Esophagus squamous epithelium (tissue), 5 donors: ENCODE results near the gene PADI4. TPM values are rescaled to one million over a fixed set of nuclear protein-coding genes. Genes with fewer than 3 reads are reported as not detected.
A peak's percentile ranks its signal among the peaks of the same experiment; 100 is the strongest.

Experiments
- DNase-seq: peaks from one replicate; lab custom pipeline; 2025; lab: John Stamatoyannopoulos, UW
- H3K27ac ChIP-seq, 4 donors: fragments of 200-600 bp; sonication (generic); one replicate each; pipeline ENCODE4 v1.5.1; 2016 to 2019; ENCODE audit warnings: mild to moderate bottlenecking in 1 of 4
- H3K27me3 ChIP-seq, 4 donors: fragments of 200-600 bp; sonication (generic); 1 replicate in 3 of 4; 2 replicates in 1 of 4; pipeline versions ENCODE4 v1.5.1 to v1.6.0; 2017 to 2021; ENCODE audit warnings: antibody characterized with exemption in 1 of 4
- H3K36me3 ChIP-seq, 3 donors: fragments of 200-600 bp; sonication (generic); one replicate each; pipeline ENCODE4 v1.5.1; 2016 to 2019
- H3K4me1 ChIP-seq, 3 donors: fragments of 200-600 bp; sonication (generic); one replicate each; pipeline ENCODE4 v1.5.1; 2017 to 2019
- H3K4me3 ChIP-seq, 4 donors: fragments of 200-600 bp; sonication (generic); 1 replicate in 3 of 4; 2 replicates in 1 of 4; pipeline ENCODE4 v1.5.1; 2016 to 2019; ENCODE audit warnings: mild to moderate bottlenecking in 2 of 4, moderate library complexity in 1 of 4
- H3K9me3 ChIP-seq, 3 donors: fragments of 200-600 bp; sonication (generic); one replicate each; pipeline ENCODE4 v1.5.1; 2016 to 2019
- POLR2A ChIP-seq, 4 donors: fragments of 450-650 bp; IDR thresholded peaks; one replicate each; pipeline ENCODE4 v1.6.1; 2017; ENCODE audit warnings: antibody characterized with exemption in 4 of 4, mild to moderate bottlenecking in 4 of 4, moderate library complexity in 3 of 4
- WGBS, 2 donors: methylation state at CpG; one replicate each; pipeline ENCODE4 v1.1.5; 2018; 5-methylcytosine and 5-hydroxymethylcytosine counted together
- intact Hi-C: fragments of 100-400 bp; cut with DNase I; formaldehyde crosslinking; loops from one replicate; pipeline ENCODE4 v1.15.0; 2022
- total RNA-seq, 4 donors: library from RNA; depleted of rRNA; stranded (reverse); fragments of >200 nt; gene quantifications; one replicate each; pipeline ENCODE4 v1.1.0, GENCODE V29; 2016
- TF ChIP-seq, protein P1 (sequence below), 6 experiments: fragments of 450-650 bp in 4 of 6; fragments of 200-600 bp in 2 of 6; sonication (generic) in 2 of 6; IDR thresholded peaks; one replicate each; pipeline ENCODE4 v1.5.1; 2016 to 2019; ENCODE audit warnings: antibody characterized with exemption in 6 of 6, mild to moderate bottlenecking in 4 of 6, moderate library complexity in 4 of 6
- donor health status: DM: yes; HTN: yes; CAD: no.

Gene PADI4
- total RNA-seq, 4 donors from 2014 or later, result not detected

GRCh38 chr1:17287130-17287776 is 20.7 kb upstream of the PADI4 start:
- H3K4me1 ChIP-seq, result peaks cover 12 to 55% (median 16%) of the 10 kb centered on the region in 3 donors
- H3K4me3 ChIP-seq, result no peak overlapping the region
- no peaks in the 10 kb centered on the region for H3K9me3 ChIP-seq
- no peaks in the 10 kb centered on the region for H3K36me3 ChIP-seq
- DNase-seq, result no peak
- peak overlapping the region in 2 of 4 donors; percentile 1 to 4 for H3K27ac ChIP-seq
- 47 to 69% methylated on average over 3 to 4 of the region's 5 CpGs for WGBS, 2 donors
- H3K27me3 ChIP-seq, result peaks cover 0 to 83% (median 0%) of the 10 kb centered on the region in 4 donors
- intact Hi-C loops, result no loop called here
- TF ChIP-seq POLR2A (IDR thresholded peaks at IDR 0.05), result no peak
- TF ChIP-seq, protein P1, sequence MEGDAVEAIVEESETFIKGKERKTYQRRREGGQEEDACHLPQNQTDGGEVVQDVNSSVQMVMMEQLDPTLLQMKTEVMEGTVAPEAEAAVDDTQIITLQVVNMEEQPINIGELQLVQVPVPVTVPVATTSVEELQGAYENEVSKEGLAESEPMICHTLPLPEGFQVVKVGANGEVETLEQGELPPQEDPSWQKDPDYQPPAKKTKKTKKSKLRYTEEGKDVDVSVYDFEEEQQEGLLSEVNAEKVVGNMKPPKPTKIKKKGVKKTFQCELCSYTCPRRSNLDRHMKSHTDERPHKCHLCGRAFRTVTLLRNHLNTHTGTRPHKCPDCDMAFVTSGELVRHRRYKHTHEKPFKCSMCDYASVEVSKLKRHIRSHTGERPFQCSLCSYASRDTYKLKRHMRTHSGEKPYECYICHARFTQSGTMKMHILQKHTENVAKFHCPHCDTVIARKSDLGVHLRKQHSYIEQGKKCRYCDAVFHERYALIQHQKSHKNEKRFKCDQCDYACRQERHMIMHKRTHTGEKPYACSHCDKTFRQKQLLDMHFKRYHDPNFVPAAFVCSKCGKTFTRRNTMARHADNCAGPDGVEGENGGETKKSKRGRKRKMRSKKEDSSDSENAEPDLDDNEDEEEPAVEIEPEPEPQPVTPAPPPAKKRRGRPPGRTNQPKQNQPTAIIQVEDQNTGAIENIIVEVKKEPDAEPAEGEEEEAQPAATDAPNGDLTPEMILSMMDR (IDR thresholded peaks at IDR 0.05), result no peak

GRCh38 chr1:17289721-17290120 is 18.3 kb upstream of the PADI4 start:
- no peak for DNase-seq
- peaks cover 0 to 61% (median 0%) of the 10 kb centered on the region in 4 donors for H3K27me3 ChIP-seq
- H3K9me3 ChIP-seq, result no peaks in the 10 kb centered on the region
- H3K36me3 ChIP-seq, result no peaks in the 10 kb centered on the region
- TF ChIP-seq, protein P1 (IDR thresholded peaks at IDR 0.05), result no peak
- no peak for TF ChIP-seq POLR2A (IDR thresholded peaks at IDR 0.05)
- 15 to 30% methylated on average over 2 of the region's 2 CpGs for WGBS, 2 donors
- intact Hi-C loops, result no loop called here
- peaks cover 12 to 63% (median 16%) of the 10 kb centered on the region in 3 donors for H3K4me1 ChIP-seq
- H3K4me3 ChIP-seq, result no peak overlapping the region
- H3K27ac ChIP-seq, result peak overlapping the region; percentile 44 to 85 (median 78)

GRCh38 chr1:17290553-17290952 is 17.4 kb upstream of the PADI4 start:
- Histone ChIP-seq H3K9me3 (no peaks in the 10 kb centered on the region), H3K27ac (peak overlapping the region in 1 of 4 donors; percentile 85), H3K27me3 (peaks cover 0 to 52% (median 0%) of the 10 kb centered on the region in 4 donors), H3K4me3 (no peak overlapping the region), H3K4me1 (peaks cover 12 to 63% (median 16%) of the 10 kb centered on the region in 3 donors), H3K36me3 (no peaks in the 10 kb centered on the region)
- no peak for DNase-seq
- 75 to 83% methylated on average over 3 of the region's 3 CpGs for WGBS, 2 donors
- TF ChIP-seq POLR2A (IDR thresholded peaks at IDR 0.05), result no peak
- TF ChIP-seq, protein P1 (IDR thresholded peaks at IDR 0.05), result no peak
- intact Hi-C loops, result no loop called here

- no peak for DNase-seq
- TF ChIP-seq, protein P1 (IDR thresholded peaks at IDR 0.05), result no peak
- no peak for TF ChIP-seq POLR2A (IDR thresholded peaks at IDR 0.05)
- Histone ChIP-seq H3K9me3 (no peaks in the 10 kb centered on the region), H3K4me1 (peaks cover 7 to 69% (median 11%) of the 10 kb centered on the region in 3 donors), H3K27me3 (peaks cover 0 to 34% (median 0%) of the 10 kb centered on the region in 4 donors), H3K36me3 (no peaks in the 10 kb centered on the region), H3K27ac (peak overlapping the region in 3 of 4 donors; percentile 13 to 57 (median 34)), H3K4me3 (no peak overlapping the region)
- WGBS, 2 donors, result 26 to 45% methylated on average over 7 of the region's 7 CpGs
- intact Hi-C loops, result no loop called here
Measured at GRCh38 chr1:17292299-17293160, 15.5 kb upstream of the PADI4 start.
